Astrocyte of the cerebellum (primary cell): ENCODE data around the gene SLC35A5.
A peak's percentile ranks its signal among the peaks of the same experiment; 100 is the strongest.
"Not testable (repeated sequence)": the region's sequence is repeated elsewhere in the genome, so short reads cannot be mapped to it uniquely, and the experiment has no call there.

Experiments used
- DNase-seq: peaks from one replicate; pipeline ENCODE4 v3.0.0-alpha.2; 2011; ENCODE audit warnings: low read depth
- H3K4me3 ChIP-seq: 2 replicates; pipeline ENCODE4 v1.5.1; 2011; ENCODE audit warnings: mild to moderate bottlenecking, low read depth, low read length, moderate library complexity
- CTCF ChIP-seq: IDR thresholded peaks from 2 replicates; pipeline ENCODE4 v1.5.1; 2012; ENCODE audit warnings: low read length, low read depth, moderate library complexity, mild to moderate bottlenecking; ENCODE audit errors: missing control alignments
- in situ Hi-C: cut with HindIII; loops from 2 replicates; pipeline ENCODE4 v1.10.0; 2017; ENCODE audit warnings: low sequenced_read_pairs

SLC35A5 gene

GRCh38 chr3:112560307-112560706, 1.5 kb upstream of the SLC35A5 start:
- H3K4me3 ChIP-seq = peak overlapping the region; percentile 95
- in situ Hi-C loops = no loop called here

GRCh38 chr3:112560721-112561483, 943 bp upstream of the SLC35A5 start:
- peak; percentile 72 for DNase-seq
- in situ Hi-C loops = no loop called here
- no peak for TF ChIP-seq CTCF
- H3K4me3 ChIP-seq = peak overlapping the region; percentile 95

More at GRCh38 chr3:112560307-112560706, 1.5 kb upstream of the SLC35A5 start:
- DNase-seq = no peak
- no peak for TF ChIP-seq CTCF

GRCh38 chr3:112561484-112561733, 436 bp upstream of the SLC35A5 start:
- DNase-seq = no peak
- no peak for TF ChIP-seq CTCF
- in situ Hi-C loops = no loop called here
- peak overlapping the region; percentile 95 for H3K4me3 ChIP-seq

GRCh38 chr3:112564247-112564939, 2.5 kb downstream of the SLC35A5 start:
- in situ Hi-C loops, DNase-seq: not testable (repeated sequence)

GRCh38 chr3:112564940-112565305, 3.1 kb downstream of the SLC35A5 start:
- DNase-seq = no peak
- TF ChIP-seq CTCF = no peak
- in situ Hi-C loops = no loop called here
- no peak overlapping the region for H3K4me3 ChIP-seq

More at GRCh38 chr3:112564247-112564939, 2.5 kb downstream of the SLC35A5 start:
- H3K4me3 ChIP-seq = not testable (repeated sequence)

GRCh38 chr3:112568642-112569041, 6.8 kb downstream of the SLC35A5 start:
- no peak for DNase-seq
- no peak overlapping the region for H3K4me3 ChIP-seq
- in situ Hi-C loops = no loop called here
- TF ChIP-seq CTCF = no peak

- no peak for TF ChIP-seq CTCF
- H3K4me3 ChIP-seq = no peak overlapping the region
- in situ Hi-C loops = no loop called here
- no peak for DNase-seq
Observed at GRCh38 chr3:112569265-112569664, 7.4 kb downstream of the SLC35A5 start.
